ENCODE measurements around the gene ROCK2. TPM values are rescaled to one million over a fixed set of nuclear protein-coding genes. Genes with fewer than 3 reads are reported as not detected.

The ROCK2 gene
- total and polyA plus RNA-seq, 2 of the 13 experiments (the other 11 are each of a cell fraction or from before 2014, with no cell fraction given): 38.1 to 119 TPM

DNA sequence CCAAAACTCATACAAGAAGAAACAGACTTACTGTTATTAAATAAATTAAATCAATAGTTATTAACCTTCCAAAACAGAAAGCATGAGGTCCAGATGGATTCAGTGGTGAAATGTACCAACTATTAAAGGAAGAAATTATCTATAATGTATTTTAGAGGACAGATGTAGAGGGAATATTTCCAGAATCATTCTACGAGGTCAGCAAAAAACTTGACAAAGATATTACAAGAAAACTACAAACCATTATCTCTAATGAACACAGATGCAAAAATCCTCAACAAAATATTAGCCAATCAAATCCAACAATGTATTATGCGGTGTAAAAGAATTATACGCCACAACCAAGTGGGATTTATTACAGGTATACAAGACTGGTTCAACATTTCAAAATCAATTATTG is 63.7 kb downstream of the ROCK2 start:
- H3K9me3 ChIP-seq (ENCODE audit: low read length): no peaks in the 10 kb centered on the region
- in situ Hi-C loops (cut with HindIII; ENCODE audit: extremely low pct_ligation_motif_present, low pct_unique_long_range_greater_than_20kb) (no loop called here), intact Hi-C loops (cut with micrococcal nuclease; ENCODE audit: unreplicated experiment) (no loop called here)
- H3K36me3 ChIP-seq (replicated peaks in 1 of 2; ENCODE audit: control insufficient read depth in 1 of 2, insufficient read depth in 2 of 2, low read length in 2 of 2): peaks cover 19 to 69% of the 10 kb centered on the region in 2 experiments
- no peak for DNase-seq (ENCODE audit: low spot score)
- H3K4me3 ChIP-seq (replicated peaks in 1 of 3; ENCODE audit: insufficient read depth in 1 of 3, low read depth in 2 of 3, low read length in 3 of 3): no peak overlapping the region
- H3K9ac ChIP-seq (ENCODE audit: insufficient read depth, low read depth, low read length): no peak overlapping the region
- H4K20me1 ChIP-seq (ENCODE audit: insufficient read depth, low read length): peaks cover 65% of the 10 kb centered on the region
- H3K4me1 ChIP-seq (ENCODE audit: insufficient read depth, low read length): no peaks in the 10 kb centered on the region
- TF ChIP-seq MAFF (IDR thresholded peaks at IDR 0.05; ENCODE audit: low read depth, low read length): peak; percentile 28; the same call in 1 of the 2 replicates
- no peak for TF ChIP-seq TBL1XR1 (IDR thresholded peaks at IDR 0.05; ENCODE audit: borderline replicate concordance, low read length, partially characterized antibody)
- TF ChIP-seq MAFK (conservative IDR thresholded peaks at IDR 0.05 in 1 of 2, IDR thresholded peaks at IDR 0.05 in 1 of 2; ENCODE audit: low read length in 2 of 2): peak; percentile 43 to 59; a peak in 3 of 4 replicates
- no peak for FAIRE-seq
- H3K27ac ChIP-seq (ENCODE audit: extremely low read length, insufficient read depth, low read length): no peak overlapping the region
- POLR2A ChIA-PET: no interaction called here
- no peak for ATAC-seq
- H3K4me2 ChIP-seq (ENCODE audit: low read depth, low read length): no peak overlapping the region
- H3K79me2 ChIP-seq (ENCODE audit: insufficient read depth, low read length): peaks cover 94% of the 10 kb centered on the region
- BruUV-seq (replicated peaks): no TSS peak
- H2AFZ ChIP-seq (ENCODE audit: low read length): no peak overlapping the region
- no peaks in the 10 kb centered on the region for H3K27me3 ChIP-seq (ENCODE audit: control insufficient read depth in 1 of 2, insufficient read depth in 2 of 2, low read length in 2 of 2)
- CTCF ChIA-PET (ENCODE audit: low intra/inter-chr PET ratio, low total read pairs): no interaction called here
- 98% methylated on average over 3 of the region's 3 CpGs for WGBS (ENCODE audit: low lambda C conversion rate)

DNA sequence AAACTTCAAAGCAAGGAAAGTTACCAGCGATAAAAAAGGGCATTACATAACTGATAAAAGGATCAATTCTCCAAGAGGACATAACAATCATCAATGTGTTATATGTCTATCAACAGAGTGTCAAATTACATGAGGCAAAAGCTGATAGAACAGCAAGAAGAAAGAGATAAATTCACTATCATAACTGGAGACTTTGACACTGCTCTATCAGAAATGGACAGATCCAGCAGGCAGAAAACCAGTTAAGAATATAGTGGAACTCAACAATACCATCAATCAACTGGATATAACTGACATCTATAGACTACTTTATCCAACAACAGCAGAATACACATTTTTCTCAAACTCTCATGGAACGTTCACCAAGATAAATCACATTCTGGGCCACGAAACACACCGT is 65.0 kb downstream of the ROCK2 start:
- WGBS (ENCODE audit: low lambda C conversion rate): 72% methylated on average over 4 of the region's 4 CpGs
- peaks cover 14 to 62% of the 10 kb centered on the region in 2 experiments for H3K36me3 ChIP-seq (replicated peaks in 1 of 2; ENCODE audit: control insufficient read depth in 1 of 2, insufficient read depth in 2 of 2, low read length in 2 of 2)
- H3K27me3 ChIP-seq (ENCODE audit: control insufficient read depth in 1 of 2, insufficient read depth in 2 of 2, low read length in 2 of 2): no peaks in the 10 kb centered on the region
- in situ Hi-C loops (cut with HindIII; ENCODE audit: extremely low pct_ligation_motif_present, low pct_unique_long_range_greater_than_20kb): no loop called here
- ChIA-PET POLR2A (no interaction called here), CTCF (ENCODE audit: low intra/inter-chr PET ratio, low total read pairs) (no interaction called here)
- no peak overlapping the region for H3K4me3 ChIP-seq (replicated peaks in 1 of 3; ENCODE audit: insufficient read depth in 1 of 3, low read depth in 2 of 3, low read length in 3 of 3)
- H3K9ac ChIP-seq (ENCODE audit: insufficient read depth, low read depth, low read length): no peak overlapping the region
- FAIRE-seq (peak; percentile 40), DNase-seq (ENCODE audit: low spot score) (no peak), ATAC-seq (no peak)
- H4K20me1 ChIP-seq (ENCODE audit: insufficient read depth, low read length): peaks cover 71% of the 10 kb centered on the region
- no TSS peak for BruUV-seq (replicated peaks)
- no peak overlapping the region for H2AFZ ChIP-seq (ENCODE audit: low read length)
- intact Hi-C loops (cut with micrococcal nuclease; ENCODE audit: unreplicated experiment): no loop called here
- H3K4me2 ChIP-seq (ENCODE audit: low read depth, low read length): no peak overlapping the region
- no peak overlapping the region for H3K27ac ChIP-seq (ENCODE audit: extremely low read length, insufficient read depth, low read length)
- H3K4me1 ChIP-seq (ENCODE audit: insufficient read depth, low read length): no peaks in the 10 kb centered on the region
- peaks cover 96% of the 10 kb centered on the region for H3K79me2 ChIP-seq (ENCODE audit: insufficient read depth, low read length)
- no peaks in the 10 kb centered on the region for H3K9me3 ChIP-seq (ENCODE audit: low read length)
- TF ChIP-seq NBN (conservative IDR thresholded peaks at IDR 0.05): no peak
- TF ChIP-seq, protein P1, sequence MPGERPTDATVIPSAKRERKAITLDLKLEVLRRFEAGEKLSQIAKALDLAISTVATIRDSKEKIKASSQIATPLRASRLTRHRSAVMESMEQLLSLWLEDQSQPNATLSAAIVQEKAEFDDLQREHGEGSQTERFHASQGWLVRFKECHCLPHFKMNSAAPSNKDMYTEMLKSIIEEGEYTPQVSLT (CRISPR knock-in tag; IDR thresholded peaks at IDR 0.05; ENCODE audit: borderline replicate concordance, low read depth): no peak
- TF ChIP-seq, protein P2, sequence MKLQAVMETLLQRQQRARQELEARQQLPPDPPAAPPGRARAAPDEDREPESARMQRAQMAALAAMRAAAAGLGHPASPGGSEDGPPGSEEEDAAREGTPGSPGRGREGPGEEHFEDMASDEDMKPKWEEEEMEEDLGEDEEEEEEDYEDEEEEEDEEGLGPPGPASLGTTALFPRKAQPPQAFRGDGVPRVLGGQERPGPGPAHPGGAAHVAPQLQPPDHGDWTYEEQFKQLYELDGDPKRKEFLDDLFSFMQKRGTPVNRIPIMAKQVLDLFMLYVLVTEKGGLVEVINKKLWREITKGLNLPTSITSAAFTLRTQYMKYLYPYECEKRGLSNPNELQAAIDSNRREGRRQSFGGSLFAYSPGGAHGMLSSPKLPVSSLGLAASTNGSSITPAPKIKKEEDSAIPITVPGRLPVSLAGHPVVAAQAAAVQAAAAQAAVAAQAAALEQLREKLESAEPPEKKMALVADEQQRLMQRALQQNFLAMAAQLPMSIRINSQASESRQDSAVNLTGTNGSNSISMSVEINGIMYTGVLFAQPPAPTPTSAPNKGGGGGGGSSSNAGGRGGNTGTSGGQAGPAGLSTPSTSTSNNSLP (IDR thresholded peaks at IDR 0.05; ENCODE audit: low read depth, low read length): no peak
- TF ChIP-seq KDM2A (CRISPR knock-in tag; IDR thresholded peaks at IDR 0.05; ENCODE audit: borderline replicate concordance, low read depth): no peak
- TF ChIP-seq PITX1 (CRISPR knock-in tag; IDR thresholded peaks at IDR 0.05): no peak
- no peak for TF ChIP-seq REL (CRISPR knock-in tag; conservative IDR thresholded peaks at IDR 0.05)
- no peak for TF ChIP-seq RFX3 (CRISPR knock-in tag; IDR thresholded peaks at IDR 0.05)
- TF ChIP-seq, protein P3, sequence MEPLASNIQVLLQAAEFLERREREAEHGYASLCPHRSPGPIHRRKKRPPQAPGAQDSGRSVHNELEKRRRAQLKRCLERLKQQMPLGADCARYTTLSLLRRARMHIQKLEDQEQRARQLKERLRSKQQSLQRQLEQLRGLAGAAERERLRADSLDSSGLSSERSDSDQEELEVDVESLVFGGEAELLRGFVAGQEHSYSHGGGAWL (CRISPR knock-in tag; IDR thresholded peaks at IDR 0.05): no peak
- no peak for TF ChIP-seq MBNL3 (CRISPR knock-in tag; conservative IDR thresholded peaks at IDR 0.05)
- TF ChIP-seq ZNF788 (CRISPR knock-in tag; IDR thresholded peaks at IDR 0.05; ENCODE audit: borderline replicate concordance): no peak
- no peak for TF ChIP-seq ZNF878 (CRISPR knock-in tag; IDR thresholded peaks at IDR 0.05)
- TF ChIP-seq HMG20A (CRISPR knock-in tag; IDR thresholded peaks at IDR 0.05; ENCODE audit: borderline replicate concordance): no peak
- TF ChIP-seq RBM22 (optimal IDR thresholded peaks at IDR 0.05; ENCODE audit: low read length): peak; percentile 80
- peak; percentile 19; the same call in 1 of the 2 replicates for TF ChIP-seq SIX1 (CRISPR knock-in tag; IDR thresholded peaks at IDR 0.05; ENCODE audit: borderline replicate concordance)
- no peak for TF ChIP-seq ARNT (IDR thresholded peaks at IDR 0.05)
- 0 out of 2 replicates have a peak, but pooled peaks have one; percentile 26 for TF ChIP-seq SIX4 (CRISPR knock-in tag; IDR thresholded peaks at IDR 0.05)

Data from HepG2 (cell line).